ENCODE results near the gene C10orf53.

Gene C10orf53

DNA sequence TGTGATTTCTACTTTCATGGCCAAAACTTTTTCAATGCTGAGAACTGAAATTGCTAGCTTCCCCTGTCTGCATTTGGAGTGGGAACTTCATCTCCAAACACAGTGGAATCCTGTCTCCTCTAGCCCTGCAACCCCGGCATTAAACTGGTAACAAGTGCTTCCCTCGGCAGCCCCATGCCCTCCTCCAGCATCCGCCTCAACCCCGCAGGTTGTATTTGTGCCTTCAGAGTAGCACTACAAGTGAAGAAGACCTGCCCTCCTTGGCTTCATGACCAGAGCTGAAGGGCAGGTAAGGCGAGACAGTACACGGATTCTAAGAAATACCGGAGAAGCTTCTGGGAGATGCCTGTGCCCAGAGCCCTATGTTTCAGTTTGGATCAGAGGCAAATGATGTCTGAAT lies 16.9 kb downstream of the C10orf53 start:
- ChIA-PET POLR2A (ENCODE audit: low non-redundant PET) (no interaction called here), CTCF (no interaction called here)
- no peak for TF ChIP-seq CTCF (conservative IDR thresholded peaks at IDR 0.05; ENCODE audit: low read depth)
- H3K27ac ChIP-seq: no peak overlapping the region
- no peak for DNase-seq (ENCODE audit: low spot score)

- TF ChIP-seq CTCF (conservative IDR thresholded peaks at IDR 0.05; ENCODE audit: low read depth): no peak
- POLR2A ChIA-PET (ENCODE audit: low non-redundant PET): no interaction called here
- no peak for DNase-seq (ENCODE audit: low spot score)
- no peak overlapping the region for H3K27ac ChIP-seq
- CTCF ChIA-PET: interaction anchor here (0.6 to 1.6 kb wide), 3 partner anchors 11 to 202 kb away, joined by 3 to 4 read pairs (median 3); no protein-coding TSS in a partner anchor
Measured at GRCh38 chr10:49698679-49699078, 19.2 kb downstream of the C10orf53 start.

- CTCF ChIA-PET: interaction anchor here (0.6 to 1.6 kb wide), 2 partner anchors 19 to 913 kb away, joined by 3 to 7 read pairs; no protein-coding TSS in a partner anchor
- no peak for DNase-seq (ENCODE audit: low spot score)
- POLR2A ChIA-PET (ENCODE audit: low non-redundant PET): no interaction called here
- no peak overlapping the region for H3K27ac ChIP-seq
- TF ChIP-seq CTCF (conservative IDR thresholded peaks at IDR 0.05; ENCODE audit: low read depth): no peak
Measured at GRCh38 chr10:49700211-49700610, 20.8 kb downstream of the C10orf53 start.

- no peak for TF ChIP-seq CTCF (conservative IDR thresholded peaks at IDR 0.05; ENCODE audit: low read depth)
- no peak for DNase-seq (ENCODE audit: low spot score)
- H3K27ac ChIP-seq: no peak overlapping the region
- ChIA-PET POLR2A (ENCODE audit: low non-redundant PET) (no interaction called here), CTCF (interaction anchor here (0.6 kb wide), 1 partner anchor 12 kb away, joined by 3 read pairs; no protein-coding TSS in a partner anchor)
Measured at GRCh38 chr10:49700997-49701396, 21.5 kb downstream of the C10orf53 start.

DNA sequence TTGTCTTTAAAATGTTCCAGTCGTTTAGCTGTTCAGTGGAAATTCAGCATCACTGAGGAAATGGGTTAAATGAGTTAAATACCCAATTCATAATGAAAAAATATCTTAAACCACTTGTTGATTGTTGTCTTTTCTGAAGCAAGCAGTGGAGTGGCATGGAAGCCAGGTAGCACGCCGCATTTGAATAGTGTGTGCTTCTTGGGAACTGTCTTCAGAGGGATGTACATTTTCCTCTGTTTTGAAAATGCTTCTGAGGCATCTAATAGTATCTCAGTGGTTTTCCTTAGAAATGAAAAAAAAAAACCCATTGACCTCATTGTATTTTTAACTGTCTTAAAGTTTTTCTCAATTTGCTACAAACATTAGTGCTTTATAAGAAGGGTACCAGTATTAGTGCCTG lies 28.1 kb downstream of the C10orf53 start:
- no peak for DNase-seq (ENCODE audit: low spot score)
- POLR2A ChIA-PET (ENCODE audit: low non-redundant PET): no interaction called here
- no peak overlapping the region for H3K27ac ChIP-seq
- TF ChIP-seq CTCF (conservative IDR thresholded peaks at IDR 0.05; ENCODE audit: low read depth): no peak
- CTCF ChIA-PET: no interaction called here

GRCh38 chr10:49709934-49710333 lies 30.5 kb downstream of the C10orf53 start:
- H3K27ac ChIP-seq: no peak overlapping the region
- TF ChIP-seq CTCF (conservative IDR thresholded peaks at IDR 0.05; ENCODE audit: low read depth): no peak
- POLR2A ChIA-PET (ENCODE audit: low non-redundant PET): no interaction called here
- CTCF ChIA-PET: interaction anchor here (0.6 kb wide), 1 partner anchor 12 kb away, joined by 4 read pairs; no protein-coding TSS in a partner anchor
- DNase-seq (ENCODE audit: low spot score): no peak

Measured in RWPE1 (cell line).